HG03045 (cell line): ENCODE measurements around the gene TRPC4.
"Not testable (repeated sequence)": the region's sequence is repeated elsewhere in the genome, so short reads cannot be mapped to it uniquely, and the experiment has no call there.

Experiments used
- ATAC-seq: cut with Tn5 transposase; IDR thresholded peaks from one replicate; pipeline ENCODE4 v1.9.1; 2021; ENCODE audit warnings: mild to moderate bottlenecking, moderate library complexity; ENCODE audit not compliant: unreplicated experiment

TRPC4 gene

DNA sequence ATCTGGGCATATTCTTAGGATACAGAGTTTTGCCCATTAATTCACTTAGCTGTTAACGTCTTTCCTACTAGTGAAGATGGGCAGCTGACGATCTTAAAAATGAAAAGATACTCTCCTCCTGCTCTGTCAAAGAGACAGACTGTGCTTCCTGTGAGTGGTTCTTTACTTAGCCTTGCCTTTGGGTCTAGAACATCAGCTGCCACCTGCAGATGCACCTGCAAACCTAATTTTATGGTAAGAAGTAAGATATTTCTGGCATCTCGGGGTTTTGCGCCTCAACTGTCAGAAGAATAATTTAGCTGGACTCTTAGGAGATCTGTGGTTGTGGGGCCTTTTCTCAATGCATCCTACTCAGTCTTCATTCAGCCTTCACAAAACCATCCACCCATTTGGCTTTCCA is 36.2 kb downstream of the TRPC4 start:
- no peak for ATAC-seq

DNA sequence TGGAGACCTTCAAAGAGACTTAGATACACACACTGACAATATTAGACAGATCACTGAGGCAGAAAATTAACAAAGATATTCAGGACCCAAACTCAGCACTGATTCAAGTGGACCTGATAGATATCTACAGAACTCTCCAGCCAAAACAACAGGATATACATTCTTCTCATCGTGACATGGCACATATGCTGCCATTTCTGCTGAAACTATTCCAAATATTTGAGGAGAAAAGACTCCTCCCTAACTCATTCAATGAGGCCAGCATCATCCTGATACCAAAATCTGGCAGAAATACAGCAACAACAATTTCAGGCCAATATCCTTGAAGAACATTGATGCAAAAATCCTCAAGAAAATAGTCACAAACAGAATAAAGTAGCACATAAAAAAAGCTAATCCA is 53.3 kb downstream of the TRPC4 start:
- ATAC-seq: no peak

DNA sequence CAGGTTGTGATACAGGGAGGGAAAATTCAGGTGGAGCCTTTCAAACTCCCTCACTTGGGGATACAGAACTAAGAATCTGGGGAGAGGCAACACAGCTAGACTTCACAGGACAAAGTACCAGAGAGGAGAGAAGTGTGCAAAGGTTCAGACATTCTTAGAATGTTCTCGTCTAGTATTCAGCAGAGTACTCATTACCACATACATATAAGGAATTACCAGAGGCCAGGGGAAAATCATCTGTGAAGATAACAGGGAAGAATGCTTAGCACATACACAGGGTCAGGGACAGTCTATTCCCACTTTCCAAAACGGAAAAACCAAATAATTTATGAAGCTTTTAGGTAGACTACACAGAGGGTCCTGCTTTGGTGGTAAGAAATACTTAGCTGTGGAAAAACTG is 58.1 kb downstream of the TRPC4 start:
- no peak for ATAC-seq

GRCh38 chr13:37806666-37807065 is 62.9 kb downstream of the TRPC4 start:
- ATAC-seq: no peak

- ATAC-seq: no peak
Observed at GRCh38 chr13:37797631-37798030, 71.9 kb downstream of the TRPC4 start.

DNA sequence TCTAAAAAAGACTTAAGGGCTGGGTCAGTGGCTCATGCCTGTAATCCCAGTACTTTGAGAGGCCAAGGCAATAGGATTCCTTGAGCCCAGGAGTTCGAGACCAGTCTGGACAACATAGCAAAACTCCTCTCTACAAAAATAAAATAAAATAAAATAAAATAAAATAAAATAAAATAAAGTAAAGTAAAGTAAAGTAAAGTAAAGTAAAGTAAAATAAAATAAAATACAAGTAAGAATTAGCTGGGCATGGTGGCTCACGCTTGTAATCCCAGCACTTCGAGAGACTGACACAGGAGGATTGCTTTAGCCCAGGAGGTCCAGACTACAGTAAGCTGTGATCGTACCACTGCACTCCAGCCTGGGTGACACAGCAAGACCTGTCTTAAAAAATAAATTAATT is 72.8 kb downstream of the TRPC4 start:
- not testable (repeated sequence) for ATAC-seq

- ATAC-seq: no peak
Observed at GRCh38 chr13:37795326-37795725, 74.2 kb downstream of the TRPC4 start.

- no peak for ATAC-seq
Observed at GRCh38 chr13:37791699-37792098, 77.9 kb downstream of the TRPC4 start.

GRCh38 chr13:37788346-37788745 is 81.2 kb downstream of the TRPC4 start:
- ATAC-seq: no peak

DNA sequence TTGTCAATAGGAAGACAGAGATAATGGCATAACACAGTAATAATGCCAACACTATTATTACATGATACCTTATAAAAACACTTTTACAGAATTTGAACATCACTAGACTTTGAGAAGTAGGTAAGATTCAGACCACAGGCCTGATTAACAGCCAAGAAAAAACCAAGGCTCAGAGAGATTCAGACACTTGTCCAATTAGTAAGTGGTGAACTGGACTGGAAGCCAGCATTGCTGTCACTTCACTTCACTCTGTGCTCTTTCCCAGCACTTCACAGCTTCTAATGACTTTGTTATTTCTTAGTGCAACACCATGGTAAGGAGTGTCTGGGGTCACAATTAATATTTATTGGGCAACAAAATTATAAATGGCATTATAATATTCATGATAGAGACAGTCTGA is 91.9 kb downstream of the TRPC4 start:
- ATAC-seq: no peak

DNA sequence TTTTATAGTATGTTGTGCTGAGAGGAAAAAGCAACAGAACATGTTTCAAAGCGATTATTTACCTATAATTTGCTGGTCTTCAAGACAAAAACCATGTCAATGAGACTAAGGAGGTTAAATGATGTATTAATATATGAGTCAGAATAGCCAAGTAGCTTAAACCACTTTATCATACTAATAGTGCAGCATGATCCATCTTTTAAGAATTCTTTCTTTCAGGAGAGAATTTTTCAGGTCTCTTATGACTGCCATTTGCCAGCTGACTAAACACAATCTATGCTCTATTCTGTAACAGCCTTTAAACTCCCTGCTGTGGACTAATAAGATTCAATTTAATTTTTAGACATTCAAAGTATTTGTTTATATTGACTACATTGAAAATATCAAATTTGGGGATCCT is 93.7 kb downstream of the TRPC4 start:
- no peak for ATAC-seq

- ATAC-seq: no peak
Observed at GRCh38 chr13:37772644-37773043, 96.9 kb downstream of the TRPC4 start.

DNA sequence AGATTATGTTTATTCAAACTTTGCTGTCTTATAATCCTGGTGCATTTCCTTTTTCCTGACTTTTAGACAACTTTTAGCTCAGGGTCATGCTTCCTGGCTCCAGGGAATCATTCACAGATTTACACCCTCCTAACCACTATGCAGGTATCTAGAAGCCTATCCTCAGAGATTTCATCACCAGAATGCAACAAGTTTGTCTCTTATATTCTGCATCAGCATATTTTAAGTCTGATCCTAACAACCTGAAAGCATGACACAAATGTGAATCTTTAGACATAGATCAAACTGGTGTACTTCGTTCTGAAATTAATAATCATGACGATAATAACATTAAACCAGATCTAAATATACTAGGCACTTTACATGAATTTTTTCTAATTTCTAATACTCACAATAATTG is 100.0 kb downstream of the TRPC4 start:
- ATAC-seq: no peak

DNA sequence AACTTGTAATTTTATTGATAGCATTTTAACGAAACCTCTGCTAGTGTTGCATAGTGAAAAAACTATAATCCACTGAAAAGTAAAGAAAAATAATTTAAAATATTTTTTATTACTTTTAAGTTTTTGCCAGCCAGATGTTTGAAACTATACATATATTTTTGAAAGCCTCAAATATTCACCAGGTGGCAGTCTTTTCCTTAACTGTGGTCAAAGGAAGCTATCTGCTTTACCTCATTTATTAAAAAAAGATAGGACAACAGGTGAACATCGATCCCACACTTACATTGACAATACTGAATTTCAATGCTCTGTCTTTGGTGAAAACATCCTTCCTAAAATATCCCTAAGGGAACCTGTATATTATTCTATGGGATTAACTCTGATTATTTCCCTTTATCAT is 100.5 kb downstream of the TRPC4 start:
- no peak for ATAC-seq

- ATAC-seq: no peak
Observed at GRCh38 chr13:37766502-37766901, 103.1 kb downstream of the TRPC4 start.

GRCh38 chr13:37755349-37755748 is 114.2 kb downstream of the TRPC4 start:
- no peak for ATAC-seq

GRCh38 chr13:37753776-37754175 is 115.8 kb downstream of the TRPC4 start:
- ATAC-seq: no peak

DNA sequence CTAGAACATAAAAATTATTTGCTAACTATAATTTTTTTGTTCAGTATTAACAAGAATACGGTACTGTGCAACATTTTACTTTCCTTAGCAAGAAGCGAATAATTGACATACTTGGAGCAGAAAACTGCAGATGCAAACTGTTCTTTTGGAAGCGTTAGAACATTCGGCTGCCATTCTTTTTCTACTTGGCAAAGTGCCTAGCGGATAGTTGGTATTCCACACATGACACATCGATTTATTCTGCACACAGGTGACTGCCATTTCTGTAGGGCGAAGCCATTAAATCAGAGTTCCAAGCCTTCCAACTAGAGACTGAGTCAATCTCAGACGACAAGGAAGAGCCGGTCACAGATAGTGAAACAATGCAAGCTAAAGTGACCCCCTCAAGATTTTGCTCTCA is 117.4 kb downstream of the TRPC4 start:
- ATAC-seq: no peak

DNA sequence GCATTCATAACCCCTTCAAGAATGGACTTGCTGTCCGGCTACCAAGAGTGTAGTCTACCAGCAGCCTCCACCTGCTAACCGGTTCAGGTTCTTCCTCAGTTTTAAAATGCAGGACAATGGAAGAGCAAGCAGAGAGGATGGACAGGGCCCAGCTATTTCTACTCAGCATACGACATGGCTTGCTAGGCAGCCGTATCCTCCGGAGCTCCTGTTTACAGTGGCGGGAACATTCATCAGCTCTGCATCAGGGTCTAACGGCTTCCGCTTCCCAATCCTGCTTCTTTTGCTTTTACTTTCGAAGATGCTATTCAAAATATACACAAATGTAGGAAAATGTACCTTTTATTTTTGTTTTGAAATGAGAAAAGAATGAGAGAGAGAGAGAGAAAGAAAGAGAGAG is 118.5 kb downstream of the TRPC4 start:
- no peak for ATAC-seq

DNA sequence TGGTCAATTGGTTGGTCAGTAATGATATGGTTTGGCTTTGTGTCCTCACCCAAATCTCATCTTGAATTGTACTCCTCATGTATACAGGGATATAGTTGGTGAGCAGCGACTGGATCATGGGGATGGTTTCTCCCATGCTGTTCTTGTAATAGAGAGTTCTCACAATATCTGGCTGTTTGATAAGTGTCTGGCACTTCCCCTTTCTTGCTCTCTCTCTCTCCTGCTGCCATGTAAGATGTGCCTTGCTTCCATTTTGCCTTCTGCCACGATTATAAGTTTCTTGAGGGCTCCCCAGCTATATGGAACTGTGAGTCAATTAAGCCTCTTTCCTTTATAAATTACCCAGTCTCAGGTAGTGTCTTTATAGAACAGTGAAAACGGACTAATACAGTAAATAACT is 120.7 kb downstream of the TRPC4 start:
- no peak for ATAC-seq

- no peak for ATAC-seq
Observed at GRCh38 chr13:37747071-37747612, 122.4 kb downstream of the TRPC4 start.

DNA sequence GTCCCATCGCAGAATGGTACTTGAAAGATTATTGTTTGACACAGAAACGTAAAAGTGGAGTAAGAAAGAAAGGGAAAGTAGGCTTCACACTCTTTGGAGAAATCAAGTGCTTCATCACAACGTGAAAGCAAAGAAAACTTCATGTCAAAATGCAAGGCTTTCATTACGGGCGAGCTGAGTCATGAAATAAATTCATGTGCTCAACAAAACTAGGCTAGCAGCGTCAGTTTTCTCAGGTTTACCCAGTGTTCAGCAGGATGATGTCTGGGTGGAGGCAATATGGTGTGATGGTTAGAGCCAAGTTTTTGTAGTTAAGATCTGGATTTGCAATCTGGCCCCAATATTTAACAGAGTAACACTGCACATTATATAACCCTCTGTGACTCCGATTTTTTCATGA is 128.0 kb downstream of the TRPC4 start:
- ATAC-seq: no peak

DNA sequence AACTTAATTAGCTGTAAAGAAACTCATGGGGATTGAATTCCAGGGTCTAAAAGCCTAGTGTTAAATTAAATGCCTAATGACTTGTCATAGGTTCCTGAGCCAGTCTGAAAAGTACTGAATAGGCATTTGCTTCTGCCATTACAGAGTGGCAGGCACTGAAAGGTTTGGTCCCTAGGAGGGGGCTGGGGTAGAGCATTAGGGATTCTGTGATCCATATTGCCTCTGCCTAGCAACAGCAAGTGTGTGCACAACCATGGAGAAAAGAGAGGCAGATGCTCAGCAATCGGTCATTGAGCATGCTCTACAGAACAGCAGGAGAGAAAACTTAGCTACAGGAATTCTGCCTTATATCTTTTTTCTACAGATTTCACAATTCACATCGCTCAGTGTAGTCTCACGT is 133.5 kb downstream of the TRPC4 start:
- ATAC-seq: no peak

- ATAC-seq: no peak
Observed at GRCh38 chr13:37735293-37735692, 134.3 kb downstream of the TRPC4 start.
